Fibroblast of lung (primary cell): Measurements from ENCODE around the gene RBCK1.

Experiments used
- CTCF ChIP-seq, 2 donors: IDR thresholded peaks in 1 of 2; conservative IDR thresholded peaks in 1 of 2; 1 replicate in 1 of 2; 2 replicates in 1 of 2; pipeline ENCODE4 v1.5.1; 2011 to 2012; ENCODE audit warnings: low read length in 2 of 2, control low read depth in 1 of 2, inconsistent platforms in 1 of 2, low read depth in 1 of 2, mild to moderate bottlenecking in 1 of 2
- EZH2 ChIP-seq: IDR thresholded peaks from 2 replicates; pipeline ENCODE4 v1.5.1; 2012; ENCODE audit warnings: low read length, control low read depth, mild to moderate bottlenecking; ENCODE audit errors: missing control alignments

GRCh38 chr20:402898-403581 is 5.1 kb upstream of the RBCK1 start:
- no peak for TF ChIP-seq CTCF (conservative IDR thresholded peaks at IDR 0.05 in 1 of 2, IDR thresholded peaks at IDR 0.05 in 1 of 2; ENCODE audit: low read depth in 1 of 2, low read length in 2 of 2)
- no peak for TF ChIP-seq EZH2
